ENCODE results near the gene TSHZ2. TPM values are rescaled to one million over a fixed set of nuclear protein-coding genes. Genes with fewer than 3 reads are reported as not detected.

TSHZ2 gene
- total RNA-seq, 1 experiment from 2014 or later, result 2.3 TPM

GRCh38 chr20:53245574-53245973, 273.4 kb downstream of the TSHZ2 start:
- no TSS peak for BruUV-seq (replicated peaks)
- H3K36me3 Mint-ChIP-seq (ENCODE audit: insufficient read depth, unreplicated experiment), result peaks cover 4% of the 10 kb centered on the region
- no peak overlapping the region for H3K4me3 Mint-ChIP-seq (ENCODE audit: unreplicated experiment)
- ChIA-PET POLR2A (interaction anchor here (0.6 to 0.9 kb wide), 3 partner anchors 9 to 1846 kb away, joined by 3 read pairs; no protein-coding TSS in a partner anchor), CTCF (interaction anchor here (0.7 kb wide), 1 partner anchor 271 kb away, joined by 3 read pairs; no protein-coding TSS in a partner anchor)
- no peaks in the 10 kb centered on the region for H3K4me1 Mint-ChIP-seq (ENCODE audit: insufficient read depth, unreplicated experiment)
- no peak for TF ChIP-seq CTCF (IDR thresholded peaks at IDR 0.05; ENCODE audit: unreplicated experiment)
- no peak overlapping the region for H3K27ac Mint-ChIP-seq (ENCODE audit: low read depth, unreplicated experiment)
- H3K9me3 Mint-ChIP-seq (ENCODE audit: unreplicated experiment), result no peaks in the 10 kb centered on the region
- intact Hi-C loops (cut with micrococcal nuclease), result no loop called here
- no peaks in the 10 kb centered on the region for H3K27me3 Mint-ChIP-seq (ENCODE audit: insufficient read depth, unreplicated experiment)
- DNase-seq (ENCODE audit: unreplicated experiment), result no peak

GRCh38 chr20:53247468-53248103, 275.4 kb downstream of the TSHZ2 start:
- no TSS peak for BruUV-seq (replicated peaks)
- intact Hi-C loops (cut with micrococcal nuclease), result no loop called here
- Mint-ChIP-seq H3K4me3 (ENCODE audit: unreplicated experiment) (no peak overlapping the region), H3K27ac (ENCODE audit: low read depth, unreplicated experiment) (no peak overlapping the region), H3K36me3 (ENCODE audit: insufficient read depth, unreplicated experiment) (peaks cover 4% of the 10 kb centered on the region), H3K27me3 (ENCODE audit: insufficient read depth, unreplicated experiment) (no peaks in the 10 kb centered on the region), H3K4me1 (ENCODE audit: insufficient read depth, unreplicated experiment) (no peaks in the 10 kb centered on the region), H3K9me3 (ENCODE audit: unreplicated experiment) (no peaks in the 10 kb centered on the region)
- POLR2A ChIA-PET, result interaction anchor here (0.5 kb wide), 1 partner anchor 269 kb away, joined by 3 read pairs; no protein-coding TSS in a partner anchor
- no peak for DNase-seq (ENCODE audit: unreplicated experiment)
- TF ChIP-seq CTCF (IDR thresholded peaks at IDR 0.05; ENCODE audit: unreplicated experiment), result no peak
- CTCF ChIA-PET, result interaction anchor here (0.6 kb wide), 1 partner anchor 1259 kb away, joined by 3 read pairs; no protein-coding TSS in a partner anchor

- intact Hi-C loops (cut with micrococcal nuclease), result no loop called here
- BruUV-seq (replicated peaks), result no TSS peak
- Mint-ChIP-seq H3K4me1 (ENCODE audit: insufficient read depth, unreplicated experiment) (no peaks in the 10 kb centered on the region), H3K27me3 (ENCODE audit: insufficient read depth, unreplicated experiment) (no peaks in the 10 kb centered on the region), H3K4me3 (ENCODE audit: unreplicated experiment) (no peak overlapping the region), H3K36me3 (ENCODE audit: insufficient read depth, unreplicated experiment) (peaks cover 20% of the 10 kb centered on the region), H3K9me3 (ENCODE audit: unreplicated experiment) (peaks cover 7% of the 10 kb centered on the region), H3K27ac (ENCODE audit: low read depth, unreplicated experiment) (no peak overlapping the region)
- no peak for TF ChIP-seq CTCF (IDR thresholded peaks at IDR 0.05; ENCODE audit: unreplicated experiment)
- ChIA-PET POLR2A (no interaction called here), CTCF (no interaction called here)
- no peak for DNase-seq (ENCODE audit: unreplicated experiment)
Observed at GRCh38 chr20:53250456-53250855, 278.3 kb downstream of the TSHZ2 start.

- H3K4me1 Mint-ChIP-seq (ENCODE audit: insufficient read depth, unreplicated experiment), result no peaks in the 10 kb centered on the region
- H3K4me3 Mint-ChIP-seq (ENCODE audit: unreplicated experiment), result no peak overlapping the region
- peaks cover 30% of the 10 kb centered on the region for H3K36me3 Mint-ChIP-seq (ENCODE audit: insufficient read depth, unreplicated experiment)
- TF ChIP-seq CTCF (IDR thresholded peaks at IDR 0.05; ENCODE audit: unreplicated experiment), result no peak
- BruUV-seq (replicated peaks), result no TSS peak
- ChIA-PET POLR2A (interaction anchor here (0.6 to 0.7 kb wide), 2 partner anchors 132 to 810 kb away, joined by 3 read pairs; no protein-coding TSS in a partner anchor), CTCF (interaction anchor here (0.8 to 1.0 kb wide), 2 partner anchors 741 to 940 kb away, joined by 3 read pairs; no protein-coding TSS in a partner anchor)
- intact Hi-C loops (cut with micrococcal nuclease), result no loop called here
- H3K27me3 Mint-ChIP-seq (ENCODE audit: insufficient read depth, unreplicated experiment), result no peaks in the 10 kb centered on the region
- peaks cover 7% of the 10 kb centered on the region for H3K9me3 Mint-ChIP-seq (ENCODE audit: unreplicated experiment)
- H3K27ac Mint-ChIP-seq (ENCODE audit: low read depth, unreplicated experiment), result no peak overlapping the region
- no peak for DNase-seq (ENCODE audit: unreplicated experiment)
Observed at GRCh38 chr20:53252002-53252401, 279.8 kb downstream of the TSHZ2 start.
